Posterior cingulate gyrus (tissue), 11 donors: Measurements from ENCODE around the gene ZFAND6.
"Not testable (repeated sequence)": the region's sequence is repeated elsewhere in the genome, so short reads cannot be mapped to it uniquely, and the experiment has no call there.

ENCODE experiments used
- DNase-seq, 10 donors: peaks; one replicate each; pipeline versions ENCODE4 v3.0.0 to v3.0.0-alpha.2; 2020 to 2021; ENCODE audit warnings: mixed read lengths in 3 of 10
- intact Hi-C: fragments of 100-400 bp; cut with DNase I; formaldehyde crosslinking; loops from one replicate; pipeline ENCODE4 v1.15.1; 2023

ZFAND6 gene

DNA sequence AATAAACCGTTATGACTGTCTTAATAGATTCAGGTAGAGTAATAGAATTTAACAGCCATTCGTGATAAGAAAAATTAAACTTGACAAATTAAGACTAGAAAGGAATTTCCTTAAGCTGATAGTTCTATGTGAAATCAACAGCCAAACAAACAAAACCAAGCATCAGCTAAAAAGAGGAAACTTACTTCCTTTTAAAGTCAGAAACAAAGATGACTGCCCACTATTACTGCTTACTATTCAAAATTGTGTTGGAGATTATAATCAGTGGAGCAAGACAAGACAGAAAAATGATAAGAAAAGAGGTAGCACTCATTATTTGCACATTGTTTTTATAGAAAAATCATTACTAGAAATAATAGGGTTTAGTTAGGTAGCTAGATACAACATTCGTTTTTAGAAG lies 79.5 kb downstream of the ZFAND6 start:
- no peak for DNase-seq
- intact Hi-C loops, result no loop called here

- DNase-seq, result no peak
- intact Hi-C loops, result no loop called here
These were observed 81.4 kb downstream of the ZFAND6 start for GRCh38 chr15:80140909-80141308.

- no peak for DNase-seq
- intact Hi-C loops, result no loop called here
These were observed 82.6 kb downstream of the ZFAND6 start for GRCh38 chr15:80141916-80142598.

DNA sequence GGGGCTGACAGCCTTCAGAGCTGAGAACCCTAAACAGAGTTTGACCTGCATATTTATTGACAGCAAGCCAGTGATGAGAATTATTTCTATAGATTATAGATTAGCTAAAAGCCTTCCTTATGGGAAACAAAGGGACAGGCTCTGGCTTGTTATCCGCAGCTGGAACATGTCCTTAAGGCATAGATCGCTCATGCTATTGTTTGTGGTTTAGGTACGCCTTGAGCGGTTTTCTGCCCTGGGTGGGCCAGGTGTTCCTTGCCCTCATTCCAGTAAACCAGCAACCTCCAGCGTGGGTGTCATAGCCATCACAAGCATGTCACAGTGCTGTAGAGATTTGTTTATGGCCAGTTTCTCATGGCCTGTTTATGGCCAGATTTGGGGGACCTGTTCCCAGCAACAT lies 83.2 kb downstream of the ZFAND6 start:
- no peak for DNase-seq
- intact Hi-C loops, result no loop called here

DNA sequence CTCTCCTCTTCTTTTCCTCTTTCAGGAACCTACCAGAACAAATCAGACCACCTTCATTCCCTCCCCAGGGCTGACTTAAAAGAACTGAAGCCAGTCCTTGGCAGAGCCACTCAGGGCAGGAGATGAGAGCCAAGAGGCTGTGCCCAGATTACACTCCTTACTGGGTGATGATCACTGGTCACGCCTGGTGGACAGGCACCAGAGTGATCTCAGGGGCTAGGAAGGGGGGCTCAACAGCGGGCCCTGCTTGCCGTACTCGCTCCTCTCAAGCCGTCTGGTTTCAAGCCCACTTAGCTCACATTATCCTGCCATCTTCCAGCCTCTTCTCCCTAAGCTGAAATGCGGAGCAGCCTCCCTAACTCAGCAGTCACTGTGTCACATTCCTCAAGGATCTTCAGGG lies 91.7 kb downstream of the ZFAND6 start:
- peak in 1 of 10 donors; percentile 55 for DNase-seq
- intact Hi-C loops, result loop anchor here (5.0 kb wide), 1 partner anchor 94 kb away; the partner anchor contains the start of gene ZFAND6

GRCh38 chr15:80151576-80151975 lies 92.1 kb downstream of the ZFAND6 start:
- peak in 1 of 10 donors; percentile 18 for DNase-seq
- intact Hi-C loops, result loop anchor here (5.0 kb wide), 1 partner anchor 94 kb away; the partner anchor contains the start of gene ZFAND6

- intact Hi-C loops, result loop anchor here (5.0 kb wide), 1 partner anchor 95 kb away; the partner anchor contains the start of gene ZFAND6
- peak; percentile 51 to 94 (median 76) for DNase-seq
These were observed 92.9 kb downstream of the ZFAND6 start for GRCh38 chr15:80152180-80152895.

DNA sequence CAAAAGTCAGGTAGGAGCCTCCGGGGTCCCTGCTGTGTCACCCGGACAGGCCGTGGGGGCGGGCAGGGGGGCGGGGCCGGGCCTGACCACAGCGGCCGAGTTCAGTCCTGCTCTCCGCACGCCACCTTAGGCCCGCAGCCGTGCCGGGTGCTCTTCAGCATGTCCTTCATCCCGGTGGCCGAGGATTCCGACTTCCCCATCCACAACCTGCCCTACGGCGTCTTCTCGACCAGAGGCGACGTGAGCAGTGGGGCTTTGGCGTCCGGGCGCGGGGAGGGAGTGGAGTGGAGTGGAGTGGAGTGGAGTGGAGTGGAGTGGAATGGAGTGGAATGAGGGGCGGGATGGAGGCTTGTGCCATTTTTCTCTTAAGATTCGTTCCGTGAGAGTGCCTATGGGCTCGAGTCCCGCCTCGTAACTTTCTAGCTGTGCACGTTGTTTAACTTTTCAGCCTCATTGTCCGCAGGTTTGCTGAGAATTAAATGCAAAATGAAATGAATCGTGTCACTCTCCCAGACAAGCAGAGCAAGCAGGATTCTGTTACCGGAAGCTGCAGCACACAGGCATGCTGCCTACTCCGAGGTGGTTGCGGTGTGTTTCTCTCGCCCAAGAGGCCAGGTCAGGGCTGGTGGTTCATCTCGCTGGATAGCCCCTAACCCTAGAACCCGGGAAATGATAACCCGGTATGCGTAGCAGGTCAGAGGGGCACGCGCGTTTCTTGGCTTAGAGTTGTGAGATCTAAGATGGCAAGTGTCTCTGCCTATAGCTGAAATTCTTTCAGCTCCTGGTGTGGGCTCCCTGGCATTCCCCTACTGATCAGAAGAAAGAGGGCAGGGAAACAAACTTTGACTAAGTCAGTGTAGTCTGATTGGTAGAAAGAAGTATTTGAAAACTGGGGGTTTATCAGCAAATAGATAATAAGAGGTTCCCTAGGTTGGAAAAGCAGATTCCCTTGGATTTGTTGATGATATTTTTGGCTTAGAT lies 93.7 kb downstream of the ZFAND6 start, which contains the start of gene FAH:
FAH (plus strand) TSS at position 104 of the 981 bp plus-strand sequence; CDS start at position 160, 56 bp downstream.
- DNase-seq, result peak in 5 of 10 donors; percentile 29 to 91 (median 79)
- intact Hi-C loops, result loop anchor here (5.0 kb wide), 1 partner anchor 96 kb away; the partner anchor contains the start of gene ZFAND6

DNA sequence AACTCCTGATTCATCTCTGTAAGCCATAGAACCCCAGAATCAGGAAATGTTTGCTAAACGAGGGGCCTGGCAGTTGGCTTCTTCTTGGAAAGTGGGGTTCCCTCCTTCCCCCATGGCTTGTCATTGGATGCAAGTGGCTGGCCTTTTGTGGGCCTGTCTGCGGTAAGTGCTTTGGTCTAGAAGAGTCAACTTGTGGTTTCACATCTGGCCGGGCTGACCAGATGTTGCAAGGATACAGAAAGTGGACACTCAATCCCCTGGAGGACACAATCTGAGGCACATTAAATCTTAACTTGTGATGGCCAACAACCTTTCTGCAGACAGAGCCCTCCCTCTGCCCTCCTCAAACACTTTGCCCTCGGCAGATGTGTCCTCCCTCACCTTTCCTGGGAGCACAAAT lies 94.4 kb downstream of the ZFAND6 start:
- intact Hi-C loops, result loop anchor here (5.0 kb wide), 1 partner anchor 97 kb away; the partner anchor contains the start of gene ZFAND6
- peak in 1 of 10 donors; percentile 27 for DNase-seq

DNA sequence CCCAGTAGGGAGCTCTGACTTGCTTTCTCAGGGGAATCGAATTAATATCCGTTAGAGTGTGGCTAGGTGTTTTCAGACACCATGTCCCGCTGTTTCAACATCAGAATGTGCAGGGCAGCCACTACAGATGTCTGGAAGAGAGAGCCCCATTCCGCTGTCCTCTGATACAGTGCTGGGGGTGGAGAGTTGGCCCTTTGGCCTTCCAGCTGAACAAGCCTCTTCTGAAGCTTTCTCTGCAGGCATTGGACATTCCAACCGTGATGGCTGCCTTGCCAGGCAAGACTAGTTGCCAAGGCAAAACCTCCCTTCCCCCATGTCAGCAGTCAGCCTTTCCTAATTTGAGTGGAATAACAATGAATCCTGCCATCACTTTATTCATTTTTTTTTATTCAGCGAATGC lies 94.9 kb downstream of the ZFAND6 start:
- DNase-seq, result peak in 1 of 10 donors; percentile 67
- intact Hi-C loops, result loop anchor here (5.0 kb wide), 1 partner anchor 97 kb away; the partner anchor contains the start of gene ZFAND6

DNA sequence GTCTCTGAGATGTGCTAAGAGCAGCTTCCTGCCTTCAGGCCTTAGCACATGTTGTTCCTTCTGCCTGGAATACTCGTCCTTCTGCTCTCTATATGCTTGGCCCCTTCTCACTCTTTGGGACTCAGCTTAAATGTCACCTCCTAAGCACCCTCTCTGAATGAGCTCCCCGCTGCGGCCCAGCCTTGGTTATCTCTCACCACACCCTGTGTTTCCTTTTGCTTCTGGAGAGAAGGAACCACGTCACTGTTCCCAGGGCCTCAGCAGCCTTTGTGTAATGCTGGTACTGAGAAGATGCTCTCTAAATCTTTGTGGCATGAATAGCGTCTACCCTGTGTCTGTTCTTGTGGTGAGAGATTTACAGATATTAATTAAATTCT lies 95.5 kb downstream of the ZFAND6 start:
- DNase-seq, result peak in 1 of 10 donors; percentile 33
- intact Hi-C loops, result no loop called here

GRCh38 chr15:80155378-80156175 lies 96.1 kb downstream of the ZFAND6 start:
- intact Hi-C loops, result not testable (repeated sequence)
- DNase-seq, result peak in 1 of 10 donors; percentile 65

DNA sequence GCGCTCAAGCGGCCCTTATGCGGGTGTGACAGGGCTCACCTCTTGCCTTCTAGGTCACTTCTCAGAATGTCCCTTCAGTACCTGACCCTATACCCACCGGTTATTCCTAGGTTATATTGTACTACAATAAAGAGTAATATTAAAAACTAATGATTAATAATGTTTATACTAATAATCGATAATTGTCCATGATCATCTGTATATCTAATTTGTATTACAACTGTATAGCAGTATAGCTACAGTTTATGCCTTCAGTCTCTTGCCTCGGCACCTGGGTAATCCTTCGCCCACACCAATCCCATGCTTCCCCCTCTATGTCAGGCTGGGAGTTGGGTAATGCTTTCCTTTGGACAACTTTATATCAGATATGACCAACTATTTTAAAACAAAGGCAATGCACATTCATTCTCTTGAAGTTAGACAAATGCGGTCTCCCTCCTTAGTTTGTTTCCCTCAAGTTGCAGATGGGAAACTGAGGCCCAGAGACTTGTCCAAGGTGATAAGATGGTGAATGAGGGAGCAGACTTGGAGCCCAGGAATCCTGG lies 96.8 kb downstream of the ZFAND6 start:
- intact Hi-C loops, result no loop called here
- no peak for DNase-seq

- intact Hi-C loops, result no loop called here
- DNase-seq, result no peak
These were observed 97.7 kb downstream of the ZFAND6 start for GRCh38 chr15:80157215-80157614.

GRCh38 chr15:80159301-80159700 lies 99.8 kb downstream of the ZFAND6 start:
- intact Hi-C loops, result no loop called here
- peak in 1 of 10 donors; percentile 37 for DNase-seq

DNA sequence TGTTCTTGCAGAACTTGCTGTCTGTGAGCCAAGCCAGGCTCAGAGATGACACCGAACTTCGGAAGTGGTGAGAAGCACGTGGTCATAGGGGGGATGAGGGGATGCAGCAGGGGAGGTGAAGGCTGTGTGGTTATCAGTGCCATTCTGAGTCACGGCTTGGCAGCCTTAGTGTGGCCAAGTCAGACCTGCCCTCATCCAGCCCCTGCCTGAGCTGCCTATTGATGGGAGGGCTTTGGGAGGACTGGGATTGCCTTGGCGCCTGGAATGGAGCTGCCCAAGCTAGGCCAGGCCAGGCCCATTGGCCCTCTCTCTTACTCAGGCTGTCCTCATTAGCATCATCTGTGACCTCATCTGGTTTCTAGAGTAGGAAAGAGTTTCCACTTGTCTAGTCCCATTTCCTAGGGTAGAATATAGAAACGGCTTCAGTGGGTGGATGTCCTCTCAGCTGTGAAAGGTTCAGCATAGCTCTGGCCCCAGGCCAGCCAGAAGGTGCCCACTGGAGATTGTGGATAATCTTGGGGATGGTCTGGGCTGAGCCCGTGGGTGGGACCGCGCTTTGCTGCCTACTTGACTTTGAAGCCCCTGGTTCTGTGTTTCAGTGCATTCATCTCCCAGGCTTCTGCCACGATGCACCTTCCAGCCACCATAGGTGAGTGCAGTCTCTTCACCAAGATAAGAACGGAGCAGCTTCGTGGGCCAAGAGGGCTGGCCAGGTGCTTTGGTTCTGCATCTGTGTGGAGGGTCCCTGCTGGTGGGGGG lies 100.5 kb downstream of the ZFAND6 start:
- peak in 1 of 10 donors; percentile 66 for DNase-seq
- intact Hi-C loops, result no loop called here

DNA sequence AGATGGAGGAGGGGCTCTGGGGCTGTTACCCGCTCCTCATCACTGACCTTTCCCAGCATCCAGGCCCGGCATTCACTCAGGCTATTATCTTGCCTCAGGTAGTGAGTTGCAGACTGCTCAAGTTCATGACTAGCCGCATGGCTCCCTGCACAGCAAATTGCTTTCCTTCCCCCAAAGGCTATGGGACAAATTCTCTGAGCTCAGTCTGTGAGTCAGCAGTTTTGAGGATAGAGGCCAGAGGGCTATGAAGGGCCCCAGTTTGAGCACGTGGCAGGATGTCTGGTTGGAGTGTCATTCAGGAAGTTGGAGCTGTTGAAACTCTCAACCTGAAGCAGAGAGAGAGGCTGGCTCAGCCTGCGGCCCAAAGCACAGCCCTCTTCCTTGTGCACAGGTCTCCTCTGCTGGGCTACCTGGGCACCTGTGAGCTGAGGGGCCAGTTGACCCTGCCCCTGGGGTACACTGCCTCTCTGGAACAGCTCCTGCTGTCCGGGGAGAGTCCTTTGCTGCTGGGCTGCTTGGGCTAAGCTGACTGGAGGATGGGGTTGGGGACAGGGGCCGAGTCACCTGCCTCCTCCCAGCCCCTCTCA lies 101.2 kb downstream of the ZFAND6 start:
- intact Hi-C loops, result no loop called here
- peak in 4 of 10 donors; percentile 28 to 83 (median 42) for DNase-seq

- intact Hi-C loops, result no loop called here
- DNase-seq, result peak in 2 of 10 donors; percentile 10 to 22
These were observed 102.1 kb downstream of the ZFAND6 start for GRCh38 chr15:80161468-80162016.
